Renal cortex interstitium (tissue), 11 donors: ENCODE results near the gene PPP1R12C. TPM values are rescaled to one million over a fixed set of nuclear protein-coding genes. Genes with fewer than 3 reads are reported as not detected.

ENCODE experiments used
- DNase-seq, 11 donors: peaks; one replicate each; pipeline ENCODE4 v3.0.0-alpha.2; 2013; ENCODE audit warnings: low read depth in 9 of 11, low spot score in 4 of 11; ENCODE audit errors: extremely low read depth in 1 of 11
- polyA plus RNA-seq, 3 donors: library from polyadenylated mRNA; unstranded; fragments of 120-200 nt; gene quantifications; one replicate each; pipeline ENCODE4 v1.2.1, GENCODE V29; 2013; ENCODE audit not compliant: insufficient read length in 3 of 3

PPP1R12C gene
- polyA plus RNA-seq, 3 donors: 66.4 to 116 (median 95.8) TPM

DNA sequence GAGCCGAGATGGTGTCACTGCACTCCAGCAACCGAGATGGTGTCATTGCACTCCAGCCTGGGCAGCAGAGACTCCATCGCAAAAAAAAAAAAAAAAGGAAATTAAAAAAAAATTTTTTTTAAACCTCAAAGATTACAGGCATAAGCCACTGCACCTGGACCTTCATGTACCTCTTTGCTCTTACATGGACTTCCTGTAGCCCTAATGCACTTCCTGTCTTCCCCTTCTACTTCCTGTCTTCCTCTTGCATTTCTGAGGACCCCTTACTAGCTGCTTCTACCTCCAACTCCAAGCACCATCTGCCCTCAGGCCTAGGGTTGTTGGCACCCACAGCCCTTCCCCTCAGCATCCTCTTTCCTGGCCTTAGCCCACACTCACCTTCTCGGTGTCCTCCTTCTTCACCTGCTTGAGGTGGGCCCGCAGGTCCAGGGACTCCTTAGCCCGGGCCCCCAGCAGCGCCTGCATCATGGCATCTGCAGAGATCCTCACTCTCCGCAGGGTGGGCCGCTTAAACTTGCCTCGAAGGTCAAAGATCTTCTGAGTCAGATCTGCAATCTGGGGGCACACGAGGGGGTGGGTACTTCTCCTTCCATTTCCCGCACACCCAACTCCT lies 36.3 kb upstream of the PPP1R12C start:
- no peak for DNase-seq

DNA sequence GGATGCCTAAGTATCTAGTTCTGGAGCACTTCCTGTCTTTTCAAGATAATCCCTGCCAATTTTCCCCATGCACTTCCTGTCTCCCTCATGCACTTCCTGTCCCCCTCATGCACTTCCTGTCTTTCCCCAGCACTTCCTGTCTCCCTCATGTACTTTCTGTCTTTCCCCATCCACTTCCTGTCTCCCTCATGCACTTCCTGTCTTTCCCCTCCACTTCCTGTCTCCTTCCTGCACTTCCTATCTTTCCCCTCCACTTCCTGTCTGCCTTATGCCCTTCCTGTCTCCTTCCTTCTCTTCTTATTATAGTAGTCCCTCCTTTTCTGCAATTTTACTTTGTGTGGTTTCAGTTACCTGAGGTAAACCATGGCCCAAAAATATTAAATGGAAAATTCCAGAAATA lies 34.6 kb upstream of the PPP1R12C start:
- DNase-seq: no peak

DNA sequence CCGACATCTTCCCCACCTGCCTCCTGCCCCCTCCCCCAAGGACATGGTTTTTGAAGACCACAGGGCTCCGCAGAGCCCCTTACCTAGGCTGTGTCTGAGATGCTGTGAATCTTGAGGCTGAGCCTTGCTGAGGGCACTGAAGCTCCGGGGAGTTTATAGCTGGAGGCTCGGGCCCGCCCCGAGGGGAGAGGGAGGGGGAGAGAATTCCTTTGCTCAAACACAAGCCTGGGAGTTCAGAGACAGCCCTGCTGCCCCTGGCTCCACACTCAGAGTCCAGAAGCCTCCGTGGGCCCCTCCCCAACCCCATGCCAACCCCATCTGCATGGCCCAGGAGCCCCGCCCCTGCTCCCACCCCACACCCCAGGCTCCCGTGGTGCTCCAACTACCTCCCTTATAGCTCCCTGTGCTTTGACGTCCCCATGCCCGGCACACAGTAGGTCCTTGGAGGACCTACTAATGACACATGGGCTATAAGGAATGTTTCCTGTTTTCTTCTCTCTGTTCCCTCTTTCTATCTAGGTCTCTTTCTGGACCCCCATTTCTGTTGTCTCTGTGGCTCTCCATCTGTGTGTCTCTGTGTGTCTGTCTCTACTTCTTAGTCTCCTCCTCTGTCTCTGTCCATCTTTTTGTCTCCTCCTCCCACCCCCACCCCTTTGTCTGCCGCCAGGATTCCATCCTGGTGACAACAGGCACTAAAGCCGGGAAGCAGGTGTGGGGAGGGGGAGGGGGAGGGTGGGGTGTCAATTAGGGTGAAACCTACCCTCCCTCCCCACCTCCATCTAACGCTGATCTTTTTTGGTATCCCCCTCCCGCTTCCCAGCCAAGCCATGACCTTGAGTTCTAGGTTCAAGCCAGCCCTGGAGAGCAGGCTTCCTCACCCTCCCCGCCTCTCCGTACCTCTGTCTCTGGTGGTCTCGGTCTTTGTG lies 31.9 kb upstream of the PPP1R12C start, which contains the start of gene TNNT1:
TSS of gene TNNT1 (minus strand) at position 129 of the 926 bp plus-strand sequence. CDS start 2,049 bp downstream, outside the sequence.
- no peak for DNase-seq

DNA sequence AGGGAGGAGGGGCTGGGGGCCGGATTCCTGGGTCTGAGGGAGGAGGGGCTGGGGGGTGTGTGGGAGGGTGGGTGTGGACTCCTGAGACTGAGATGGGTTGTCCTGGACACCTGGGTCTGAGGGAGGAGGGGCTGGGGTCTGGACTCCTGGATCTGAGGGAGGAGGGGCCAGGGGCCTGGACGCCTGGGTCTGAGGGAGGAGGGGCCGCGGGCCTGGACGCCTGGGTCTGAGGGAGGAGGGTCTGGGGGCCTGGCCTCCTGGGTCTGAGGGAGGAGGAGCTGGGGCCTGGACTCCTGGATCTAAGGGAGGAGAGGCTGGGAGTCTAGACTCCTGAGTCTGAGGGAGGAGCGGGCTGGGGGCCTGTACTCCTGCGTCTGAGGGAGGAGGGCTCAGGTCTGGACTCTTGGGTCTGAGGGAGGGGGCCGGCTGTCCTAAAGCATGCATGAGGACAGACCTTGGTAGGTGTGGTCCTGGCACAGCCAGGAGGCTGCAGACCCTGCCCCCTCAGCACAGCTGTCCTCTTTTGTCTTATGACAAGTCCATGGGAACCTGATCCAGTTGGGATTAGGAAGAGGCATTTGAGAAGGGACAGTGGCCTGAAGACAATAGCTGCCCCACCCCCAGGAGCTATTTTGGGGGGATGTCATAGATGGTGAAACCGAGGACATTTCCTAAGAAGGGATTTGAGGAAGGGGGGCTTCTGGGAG lies 30.3 kb upstream of the PPP1R12C start:
- DNase-seq: no peak

DNA sequence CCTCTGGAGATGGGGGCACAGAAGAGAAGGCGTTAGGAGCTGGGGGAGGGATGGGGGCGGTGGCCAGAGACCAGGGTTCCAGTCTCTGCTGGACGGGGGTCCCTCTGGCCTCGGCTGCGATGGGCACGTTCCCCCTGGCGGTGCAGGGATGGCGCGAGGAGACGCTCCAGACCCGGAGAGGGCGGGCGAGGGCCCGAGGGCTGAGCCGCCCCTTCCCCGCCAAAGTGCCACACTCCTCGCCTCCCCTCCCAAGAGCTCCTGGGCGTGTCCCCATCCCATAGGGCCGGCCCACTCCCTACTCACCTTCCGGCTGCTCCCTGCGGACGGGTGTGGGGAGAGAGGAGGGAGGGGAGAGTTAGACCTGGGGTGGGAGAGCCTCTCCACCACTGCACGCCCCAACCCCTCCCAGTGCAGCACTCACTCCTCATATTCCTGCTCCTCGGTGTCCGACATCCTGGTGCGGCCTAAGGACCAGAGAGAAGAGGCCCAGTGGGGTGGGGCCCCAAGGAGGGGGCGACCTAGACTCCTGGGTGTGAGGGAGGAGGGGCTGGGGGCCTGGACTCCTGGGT lies 29.4 kb upstream of the PPP1R12C start:
- DNase-seq: no peak

DNA sequence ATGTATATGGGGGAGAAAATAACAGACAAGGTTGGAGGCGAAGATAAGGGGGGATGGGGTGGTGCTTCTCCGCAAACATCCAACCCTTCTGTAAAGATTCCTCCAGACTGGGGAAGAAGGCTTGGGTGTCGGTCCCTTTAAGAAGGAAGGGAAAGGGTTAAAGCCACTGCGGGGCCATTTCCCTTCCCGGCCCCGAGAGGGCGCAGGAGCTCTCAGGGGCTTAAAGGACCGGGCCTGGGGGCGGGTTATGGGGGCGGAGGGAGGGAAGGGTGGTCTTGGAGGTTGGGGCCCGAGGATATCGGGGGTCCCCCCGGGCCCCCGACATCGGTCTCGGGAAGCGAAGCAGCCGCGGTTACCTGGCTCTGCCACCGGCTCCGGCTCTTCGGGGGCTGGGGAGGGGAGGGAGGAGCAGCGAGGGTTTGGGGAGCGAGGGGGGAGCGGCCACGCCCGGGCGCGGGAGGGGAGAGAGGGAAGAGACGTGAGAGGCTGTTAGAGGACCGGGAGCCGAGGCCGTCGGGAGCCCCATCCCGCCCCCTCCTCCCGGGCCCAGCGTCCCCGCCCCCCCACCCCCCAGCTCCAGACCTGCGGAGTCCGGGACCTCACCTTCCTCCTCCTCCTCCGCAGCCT lies 28.8 kb upstream of the PPP1R12C start:
- no peak for DNase-seq

DNA sequence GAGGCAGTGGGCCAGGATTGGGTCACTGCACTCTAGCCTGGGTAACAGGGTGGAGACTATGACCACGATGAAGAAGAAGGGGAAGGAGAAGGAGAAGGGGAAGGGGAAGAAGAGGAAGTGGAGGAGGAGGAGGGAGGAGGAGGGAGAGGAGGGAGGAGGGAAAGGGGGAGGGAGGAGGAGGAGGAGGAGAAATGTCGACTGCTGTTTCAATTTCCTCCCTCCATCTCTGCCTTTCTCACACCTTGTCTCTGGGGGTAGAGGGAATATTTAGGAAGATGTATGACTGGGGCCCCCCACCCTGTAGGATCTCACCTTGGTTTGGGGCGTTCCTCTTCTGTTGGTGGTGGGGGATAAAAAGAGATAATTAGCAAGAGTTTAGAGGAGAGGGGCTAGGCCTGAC lies 27.8 kb upstream of the PPP1R12C start:
- DNase-seq: no peak

DNA sequence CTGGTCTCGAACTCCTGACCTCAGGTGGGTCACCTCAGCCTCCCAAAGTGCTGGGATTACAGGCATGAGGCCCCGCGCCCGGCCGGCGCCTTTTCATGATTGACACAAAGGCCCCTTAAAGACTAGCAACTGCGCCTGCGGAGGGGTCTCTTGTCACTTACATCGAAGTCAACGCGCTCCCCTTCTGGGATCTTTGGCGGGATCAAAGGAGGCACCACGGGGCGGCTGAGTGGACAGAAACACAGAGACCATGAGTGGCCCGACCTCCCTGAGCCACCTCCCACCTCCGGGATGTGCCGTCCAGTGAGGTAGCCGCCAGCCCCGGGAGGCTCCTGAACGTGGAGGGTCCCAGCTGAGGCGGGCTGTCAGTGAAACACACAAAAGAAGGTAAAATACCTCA lies 24.3 kb upstream of the PPP1R12C start:
- DNase-seq: no peak

DNA sequence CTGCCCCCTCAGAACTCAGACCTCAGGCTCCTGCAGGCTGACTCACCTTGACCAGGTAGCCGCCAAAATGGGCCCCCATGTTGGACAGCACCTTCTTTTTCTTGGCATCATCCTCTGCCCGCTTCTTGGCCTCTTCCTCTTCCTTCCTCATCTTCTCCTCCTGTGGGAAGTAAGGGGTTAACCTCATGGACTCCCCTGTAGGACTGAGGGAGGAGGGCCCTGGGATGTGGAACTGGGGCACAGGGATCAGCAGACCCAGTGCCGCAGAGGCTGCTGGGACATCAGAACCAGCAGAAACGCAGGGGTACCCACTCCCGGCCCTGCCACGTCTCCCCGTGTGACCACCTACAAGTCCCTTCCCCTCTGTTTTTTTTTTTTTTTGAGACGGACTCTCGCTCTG lies 20.5 kb upstream of the PPP1R12C start:
- DNase-seq: no peak

DNA sequence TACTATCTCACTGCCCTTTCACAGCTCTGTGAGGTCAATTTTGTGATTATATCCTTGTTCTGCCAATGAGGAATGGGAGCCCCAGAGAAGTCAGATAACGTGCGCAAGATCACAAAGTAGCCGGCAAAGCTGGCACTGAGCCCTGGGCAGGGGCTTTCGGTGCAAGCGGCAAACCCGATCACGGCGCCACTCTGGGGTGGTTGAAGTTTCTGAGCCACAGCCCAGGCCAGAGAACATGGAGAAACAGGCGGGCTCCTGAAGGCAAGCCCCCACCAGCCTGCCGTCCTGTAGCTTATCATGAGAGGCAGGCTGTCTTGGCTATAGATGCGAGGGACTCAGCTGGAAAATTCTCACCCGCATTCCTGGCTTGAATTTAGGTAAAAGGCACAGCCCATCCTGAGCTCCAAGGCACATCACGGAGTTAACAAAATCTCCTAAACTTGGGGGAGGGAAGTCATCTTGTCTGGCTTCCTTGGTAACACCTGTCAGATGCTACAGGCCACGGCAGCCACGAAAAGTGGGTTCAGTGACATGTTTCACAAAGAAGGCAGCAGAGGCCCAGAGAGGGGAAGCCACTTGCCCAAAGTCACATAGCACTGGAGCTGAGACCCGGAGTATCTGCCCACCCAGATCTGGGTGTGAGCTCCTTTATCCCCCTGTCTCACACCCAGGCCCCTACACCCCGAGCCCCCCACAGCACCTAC lies 19.1 kb upstream of the PPP1R12C start:
- DNase-seq: no peak

DNA sequence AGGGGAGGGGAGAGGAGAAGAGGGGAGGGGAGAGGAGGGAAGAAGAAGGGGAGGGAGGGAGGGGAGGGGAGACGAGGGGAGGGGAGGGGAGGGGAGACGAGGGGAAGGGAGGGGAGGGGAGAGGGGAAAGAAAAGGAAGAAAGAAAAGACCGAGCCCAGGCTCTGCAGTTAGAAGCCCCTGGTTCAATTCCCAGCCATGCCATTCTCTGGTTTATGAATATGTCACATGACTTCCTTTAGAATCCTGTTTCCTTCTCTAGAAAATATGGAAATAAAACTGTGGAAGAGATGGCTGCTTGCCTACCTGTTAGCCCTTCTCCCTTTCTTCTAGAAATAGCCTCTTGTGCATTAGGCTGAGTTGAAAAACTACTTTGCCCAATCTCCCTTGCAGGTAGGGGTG lies 17.3 kb upstream of the PPP1R12C start:
- no peak for DNase-seq

DNA sequence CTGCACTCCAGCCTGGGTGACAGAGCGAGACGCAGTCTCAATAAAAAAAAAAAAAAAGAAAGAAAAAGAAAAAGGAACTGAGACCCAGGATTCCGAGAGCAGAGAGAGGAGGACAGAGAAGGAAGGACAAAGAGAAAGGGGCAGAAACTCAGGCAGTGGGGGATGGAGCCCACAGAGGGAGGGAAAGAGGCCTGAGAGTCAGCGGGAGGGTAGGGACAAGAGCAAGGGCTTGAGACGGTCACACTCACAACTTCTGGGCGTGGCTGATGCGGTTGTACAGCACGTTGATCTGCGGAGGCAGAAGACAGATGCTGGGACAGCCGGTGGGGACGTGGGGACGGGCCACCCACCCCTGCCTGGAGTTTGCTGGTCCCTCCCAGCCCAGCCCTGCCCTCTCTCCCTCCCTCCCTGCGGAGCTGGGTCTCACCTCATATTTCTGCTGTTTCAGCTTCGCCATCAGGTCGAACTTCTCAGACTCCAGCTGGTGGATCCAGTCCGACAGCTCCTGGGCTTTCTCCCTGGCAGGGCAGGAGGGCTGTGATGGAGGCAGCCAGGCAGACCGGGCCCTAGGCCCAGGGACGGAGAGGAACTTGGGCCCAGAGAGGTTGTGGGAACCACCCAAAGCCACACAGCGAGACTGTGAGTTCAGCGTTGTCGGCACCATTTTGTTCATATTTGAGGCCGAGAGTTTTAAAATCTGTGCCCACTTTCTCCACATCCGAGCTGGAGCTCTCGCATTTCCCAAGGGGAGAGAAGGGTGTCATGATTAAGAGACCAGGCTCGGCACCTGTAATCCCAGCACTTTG lies 16.4 kb upstream of the PPP1R12C start:
- DNase-seq: no peak

DNA sequence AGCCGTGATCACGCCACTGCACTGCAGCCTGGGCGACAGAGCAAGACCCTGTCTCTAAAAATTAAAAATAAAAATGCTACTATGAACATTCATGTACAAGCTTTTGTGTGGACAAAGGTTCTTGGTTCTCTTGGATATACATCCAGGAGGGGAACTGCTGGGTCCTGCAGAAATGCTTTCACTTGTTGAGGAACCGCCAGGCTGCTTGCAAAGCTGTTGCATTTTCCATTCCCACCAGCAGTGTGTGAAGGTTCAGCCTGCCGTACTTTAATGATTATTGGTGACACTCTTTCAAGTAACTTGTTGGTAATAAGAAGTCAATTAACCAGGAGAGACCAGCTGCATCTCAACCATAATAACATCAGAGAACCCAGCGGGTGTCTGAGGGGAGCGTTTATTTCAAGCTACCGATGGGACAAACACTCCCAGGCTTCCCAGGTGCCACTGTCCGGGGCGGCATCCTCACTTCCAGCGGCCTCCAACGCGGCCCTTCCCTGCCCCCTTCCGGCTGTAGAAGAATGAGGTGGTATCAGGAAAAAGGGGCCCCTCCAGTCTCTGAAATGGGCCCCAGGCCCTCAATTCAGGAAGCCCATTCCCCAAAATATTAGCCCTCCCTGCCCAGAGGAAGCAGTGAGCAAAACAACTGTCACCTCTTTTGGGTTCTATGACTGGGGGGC lies 15.2 kb upstream of the PPP1R12C start:
- DNase-seq: no peak

DNA sequence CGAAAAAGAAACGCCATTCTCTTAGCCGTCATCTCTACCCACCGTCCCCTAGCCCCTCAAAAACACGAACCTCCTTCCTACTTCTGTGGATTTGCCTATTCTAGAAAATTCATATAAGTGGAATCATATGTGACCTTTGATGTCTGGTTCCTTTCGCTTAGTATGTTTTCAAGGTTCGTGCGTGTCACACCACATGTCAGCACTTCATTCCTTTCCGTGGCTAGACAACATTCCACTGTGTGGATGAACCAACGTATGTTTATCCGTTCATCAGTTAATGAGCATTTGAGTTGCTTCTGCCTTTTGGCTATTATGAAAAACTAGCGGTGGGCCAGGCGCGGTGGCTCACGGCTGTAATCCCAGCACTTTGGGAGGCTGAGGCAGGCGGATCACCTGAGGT lies 14.0 kb upstream of the PPP1R12C start:
- no peak for DNase-seq

DNA sequence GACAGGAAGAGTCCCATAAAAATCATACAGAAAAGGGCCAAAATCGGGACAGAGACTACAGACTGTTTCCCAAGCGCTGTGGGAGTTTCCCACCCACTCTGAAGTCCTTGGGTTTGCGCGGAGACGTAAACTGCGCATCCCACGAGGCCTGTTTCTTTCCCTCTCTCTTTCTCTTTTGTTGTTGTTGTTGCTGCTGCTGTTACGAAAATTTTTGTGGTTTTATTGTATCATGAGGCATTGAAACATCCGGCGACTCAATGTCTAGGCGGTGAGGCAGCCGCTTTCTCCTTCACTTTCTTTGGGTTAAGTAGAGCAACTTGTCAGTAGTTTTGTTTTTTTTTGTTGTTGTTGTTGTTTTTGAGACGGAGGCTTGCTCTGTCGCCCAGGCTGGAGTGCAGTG lies 1.6 kb upstream of the PPP1R12C start:
- DNase-seq: no peak

DNA sequence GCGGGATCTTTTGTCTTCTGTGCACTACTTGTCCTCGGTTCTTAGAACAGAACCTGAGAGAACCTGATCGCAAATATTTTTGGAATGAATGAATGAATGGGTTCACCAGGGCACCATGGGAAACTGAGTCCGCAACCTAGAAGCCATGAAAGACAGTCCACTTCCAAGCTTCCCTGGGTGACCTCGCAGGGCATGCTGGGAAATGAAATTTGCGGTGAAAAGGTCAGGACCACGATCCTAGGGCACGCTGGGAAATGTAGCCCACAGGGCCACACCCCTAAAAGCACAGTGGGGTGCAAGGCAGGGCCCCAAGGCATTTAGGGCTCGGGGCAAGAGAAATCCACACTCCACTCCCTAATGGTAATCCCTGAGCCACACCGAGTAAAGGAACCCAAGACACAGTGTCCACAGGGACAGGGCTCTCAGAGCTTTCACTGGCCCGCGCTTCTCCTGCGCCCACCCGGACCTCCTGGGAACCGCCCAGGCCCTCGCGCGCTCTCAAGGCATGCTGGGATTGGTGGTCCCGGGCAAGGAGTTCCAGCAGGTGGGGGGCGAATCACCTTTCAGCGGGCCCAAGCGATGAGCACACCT lies 1.1 kb upstream of the PPP1R12C start:
- no peak for DNase-seq
